DND-41 (cell line): ENCODE results near the gene PIGZ.

Source experiments
- ATAC-seq: fragments of 200-7000 bp; cut with Tn5 transposase; 3 replicates; pipeline ENCODE4 v1.9.1; 2021; ENCODE audit warnings: low read depth; ENCODE audit not compliant: insufficient read depth
- DNase-seq: peaks from one replicate; pipeline ENCODE4 v3.0.0-alpha.2; 2020
- H2AFZ ChIP-seq: 2 replicates; pipeline ENCODE4 v1.6.0; 2012; ENCODE audit warnings: low read depth, low read length
- H3K27ac ChIP-seq: 2 replicates; pipeline ENCODE4 v1.5.1; 2012; ENCODE audit warnings: low read length, inconsistent platforms
- H3K27me3 ChIP-seq: fragments of 200-600 bp; sonication (generic); 2 replicates; pipeline ENCODE4 v1.6.0; 2012; ENCODE audit warnings: low read length, mild to moderate bottlenecking, inconsistent platforms; ENCODE audit not compliant: insufficient read depth, poor library complexity
- H3K36me3 ChIP-seq: 2 replicates; pipeline ENCODE4 v1.5.1; 2012; ENCODE audit warnings: low read length, inconsistent platforms; ENCODE audit not compliant: insufficient read depth
- H3K4me1 ChIP-seq: 2 replicates; pipeline ENCODE4 v1.5.1; 2012; ENCODE audit warnings: mild to moderate bottlenecking, low read length; ENCODE audit not compliant: insufficient read depth
- H3K4me2 ChIP-seq: 2 replicates; pipeline ENCODE4 v1.6.0; 2012; ENCODE audit warnings: mild to moderate bottlenecking, moderate library complexity, low read length, inconsistent platforms; ENCODE audit not compliant: insufficient read depth
- H3K4me3 ChIP-seq, 2 experiments: fragments of 200-600 bp in 1 of 2; shearing (Covaris generic) in 1 of 2; 2 replicates each; pipeline ENCODE4 v1.5.1; 2012 to 2016; ENCODE audit warnings: inconsistent platforms in 2 of 2, low read length in 2 of 2, mild to moderate bottlenecking in 2 of 2, low read depth in 1 of 2, moderate library complexity in 1 of 2
- H3K79me2 ChIP-seq: 2 replicates; pipeline ENCODE4 v1.6.0; 2012; ENCODE audit warnings: low read length, inconsistent platforms; ENCODE audit not compliant: insufficient read depth
- H3K9ac ChIP-seq: 2 replicates; pipeline ENCODE4 v1.6.0; 2012; ENCODE audit warnings: low read depth, mild to moderate bottlenecking, inconsistent platforms, low read length, moderate library complexity
- H3K9me3 ChIP-seq: 2 replicates; pipeline ENCODE4 v1.5.1; 2012; ENCODE audit warnings: low read length, moderate library complexity, mild to moderate bottlenecking, inconsistent platforms; ENCODE audit not compliant: insufficient read depth, severe bottlenecking
- H4K20me1 ChIP-seq: 2 replicates; pipeline ENCODE4 v1.6.0; 2012; ENCODE audit warnings: low read length; ENCODE audit not compliant: insufficient read depth
- EZH2 ChIP-seq: IDR thresholded peaks from 3 replicates; pipeline ENCODE4 v1.6.1; 2012; ENCODE audit warnings: borderline replicate concordance, low read depth, mild to moderate bottlenecking, moderate library complexity, low read length, inconsistent platforms; ENCODE audit not compliant: severe bottlenecking
- TF ChIP-seq, protein P1 (sequence below): IDR thresholded peaks from 2 replicates; pipeline ENCODE4 v1.5.1; 2012; ENCODE audit warnings: borderline replicate concordance, low read length, moderate library complexity, mild to moderate bottlenecking; ENCODE audit not compliant: poor library complexity, severe bottlenecking; ENCODE audit errors: extremely low read depth

The PIGZ gene

GRCh38 chr3:196920733-196921132 lies 47.9 kb downstream of the PIGZ start:
- no peak for TF ChIP-seq EZH2
- TF ChIP-seq, protein P1, sequence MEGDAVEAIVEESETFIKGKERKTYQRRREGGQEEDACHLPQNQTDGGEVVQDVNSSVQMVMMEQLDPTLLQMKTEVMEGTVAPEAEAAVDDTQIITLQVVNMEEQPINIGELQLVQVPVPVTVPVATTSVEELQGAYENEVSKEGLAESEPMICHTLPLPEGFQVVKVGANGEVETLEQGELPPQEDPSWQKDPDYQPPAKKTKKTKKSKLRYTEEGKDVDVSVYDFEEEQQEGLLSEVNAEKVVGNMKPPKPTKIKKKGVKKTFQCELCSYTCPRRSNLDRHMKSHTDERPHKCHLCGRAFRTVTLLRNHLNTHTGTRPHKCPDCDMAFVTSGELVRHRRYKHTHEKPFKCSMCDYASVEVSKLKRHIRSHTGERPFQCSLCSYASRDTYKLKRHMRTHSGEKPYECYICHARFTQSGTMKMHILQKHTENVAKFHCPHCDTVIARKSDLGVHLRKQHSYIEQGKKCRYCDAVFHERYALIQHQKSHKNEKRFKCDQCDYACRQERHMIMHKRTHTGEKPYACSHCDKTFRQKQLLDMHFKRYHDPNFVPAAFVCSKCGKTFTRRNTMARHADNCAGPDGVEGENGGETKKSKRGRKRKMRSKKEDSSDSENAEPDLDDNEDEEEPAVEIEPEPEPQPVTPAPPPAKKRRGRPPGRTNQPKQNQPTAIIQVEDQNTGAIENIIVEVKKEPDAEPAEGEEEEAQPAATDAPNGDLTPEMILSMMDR: no peak
- no peaks in the 10 kb centered on the region for H3K27me3 ChIP-seq
- H3K9me3 ChIP-seq: no peaks in the 10 kb centered on the region
- no peak overlapping the region for H2AFZ ChIP-seq
- no peaks in the 10 kb centered on the region for H3K79me2 ChIP-seq
- H3K4me2 ChIP-seq: no peak overlapping the region
- no peaks in the 10 kb centered on the region for H4K20me1 ChIP-seq
- no peak for DNase-seq
- H3K4me3 ChIP-seq: no peak overlapping the region
- H3K9ac ChIP-seq: no peak overlapping the region
- ATAC-seq: no peak
- H3K36me3 ChIP-seq: peaks cover 21% of the 10 kb centered on the region
- H3K27ac ChIP-seq: no peak overlapping the region
- H3K4me1 ChIP-seq: no peaks in the 10 kb centered on the region

GRCh38 chr3:196918968-196919367 lies 49.7 kb downstream of the PIGZ start:
- no peak for TF ChIP-seq EZH2
- TF ChIP-seq, protein P1: no peak
- Histone ChIP-seq H3K27ac (no peak overlapping the region), H3K4me2 (no peak overlapping the region), H2AFZ (no peak overlapping the region), H3K4me1 (no peaks in the 10 kb centered on the region), H3K4me3 (no peak overlapping the region), H3K9me3 (no peaks in the 10 kb centered on the region), H3K79me2 (no peaks in the 10 kb centered on the region), H3K36me3 (peaks cover 31% of the 10 kb centered on the region), H4K20me1 (no peaks in the 10 kb centered on the region), H3K9ac (no peak overlapping the region), H3K27me3 (no peaks in the 10 kb centered on the region)
- DNase-seq (no peak), ATAC-seq (no peak)

DNA sequence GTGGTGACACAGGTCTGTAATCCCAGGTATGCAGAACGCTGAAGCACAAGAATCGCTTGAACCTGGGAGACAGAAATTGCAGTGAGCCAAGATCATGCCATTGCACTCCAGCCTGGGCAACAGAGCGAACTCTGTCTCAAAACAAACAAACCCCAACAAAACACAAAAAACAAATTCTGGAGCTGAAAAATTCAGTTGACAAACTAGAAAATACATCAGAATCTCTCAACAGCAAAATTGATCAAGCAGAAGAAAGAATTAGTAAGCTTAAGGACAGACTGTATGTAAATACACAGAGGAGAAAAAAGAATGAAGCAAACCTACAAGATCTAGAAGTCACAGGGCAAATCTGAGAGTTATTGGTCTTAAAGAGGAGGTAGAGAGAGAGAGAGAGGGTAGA lies 51.6 kb downstream of the PIGZ start:
- H3K9ac ChIP-seq: no peak overlapping the region
- H3K79me2 ChIP-seq: no peaks in the 10 kb centered on the region
- H3K36me3 ChIP-seq: peaks cover 23% of the 10 kb centered on the region
- no peak overlapping the region for H3K27ac ChIP-seq
- DNase-seq (no peak), ATAC-seq (no peak)
- no peak overlapping the region for H3K4me3 ChIP-seq
- no peaks in the 10 kb centered on the region for H3K9me3 ChIP-seq
- H3K4me1 ChIP-seq: no peaks in the 10 kb centered on the region
- no peaks in the 10 kb centered on the region for H3K27me3 ChIP-seq
- H3K4me2 ChIP-seq: no peak overlapping the region
- TF ChIP-seq EZH2: no peak
- TF ChIP-seq, protein P1: no peak
- no peak overlapping the region for H2AFZ ChIP-seq
- no peaks in the 10 kb centered on the region for H4K20me1 ChIP-seq

- no peaks in the 10 kb centered on the region for H3K4me1 ChIP-seq
- no peak overlapping the region for H3K4me3 ChIP-seq
- no peak overlapping the region for H3K27ac ChIP-seq
- H3K27me3 ChIP-seq: no peaks in the 10 kb centered on the region
- TF ChIP-seq, protein P1: no peak
- TF ChIP-seq EZH2: no peak
- H3K9ac ChIP-seq: no peak overlapping the region
- no peak for ATAC-seq
- H2AFZ ChIP-seq: no peak overlapping the region
- no peak overlapping the region for H3K4me2 ChIP-seq
- H4K20me1 ChIP-seq: no peaks in the 10 kb centered on the region
- DNase-seq: no peak
- no peaks in the 10 kb centered on the region for H3K79me2 ChIP-seq
- H3K36me3 ChIP-seq: peaks cover 21% of the 10 kb centered on the region
- H3K9me3 ChIP-seq: no peaks in the 10 kb centered on the region
These were observed 52.4 kb downstream of the PIGZ start for GRCh38 chr3:196916221-196916620.
